GM19035 (cell line): ENCODE data around the gene PDE4D.

Source experiments
- ATAC-seq: cut with Tn5 transposase; IDR thresholded peaks from one replicate; pipeline ENCODE4 v1.9.1; 2021; ENCODE audit not compliant: unreplicated experiment

The PDE4D gene

GRCh38 chr5:58927938-58928337 lies 965.6 kb downstream of the PDE4D start:
- ATAC-seq: no peak

- no peak for ATAC-seq
These were observed 966.3 kb downstream of the PDE4D start for GRCh38 chr5:58927181-58927580.

- ATAC-seq: no peak
These were observed 967.0 kb downstream of the PDE4D start for GRCh38 chr5:58926541-58926935.

GRCh38 chr5:58925627-58926540 lies 967.6 kb downstream of the PDE4D start:
- no peak for ATAC-seq

GRCh38 chr5:58924306-58924705 lies 969.2 kb downstream of the PDE4D start:
- no peak for ATAC-seq

GRCh38 chr5:58923355-58923754 lies 970.2 kb downstream of the PDE4D start:
- ATAC-seq: no peak

GRCh38 chr5:58922461-58923171 lies 970.9 kb downstream of the PDE4D start:
- ATAC-seq: no peak

GRCh38 chr5:58921159-58921558 lies 972.4 kb downstream of the PDE4D start:
- ATAC-seq: no peak

GRCh38 chr5:58919833-58920232 lies 973.7 kb downstream of the PDE4D start:
- ATAC-seq: no peak
